ENCODE data around the gene NCS1. TPM values are rescaled to one million over a fixed set of nuclear protein-coding genes. Genes with fewer than 3 reads are reported as not detected.

Gene NCS1
- 1.9 and 2.2 TPM in 2 replicates for total RNA-seq

DNA sequence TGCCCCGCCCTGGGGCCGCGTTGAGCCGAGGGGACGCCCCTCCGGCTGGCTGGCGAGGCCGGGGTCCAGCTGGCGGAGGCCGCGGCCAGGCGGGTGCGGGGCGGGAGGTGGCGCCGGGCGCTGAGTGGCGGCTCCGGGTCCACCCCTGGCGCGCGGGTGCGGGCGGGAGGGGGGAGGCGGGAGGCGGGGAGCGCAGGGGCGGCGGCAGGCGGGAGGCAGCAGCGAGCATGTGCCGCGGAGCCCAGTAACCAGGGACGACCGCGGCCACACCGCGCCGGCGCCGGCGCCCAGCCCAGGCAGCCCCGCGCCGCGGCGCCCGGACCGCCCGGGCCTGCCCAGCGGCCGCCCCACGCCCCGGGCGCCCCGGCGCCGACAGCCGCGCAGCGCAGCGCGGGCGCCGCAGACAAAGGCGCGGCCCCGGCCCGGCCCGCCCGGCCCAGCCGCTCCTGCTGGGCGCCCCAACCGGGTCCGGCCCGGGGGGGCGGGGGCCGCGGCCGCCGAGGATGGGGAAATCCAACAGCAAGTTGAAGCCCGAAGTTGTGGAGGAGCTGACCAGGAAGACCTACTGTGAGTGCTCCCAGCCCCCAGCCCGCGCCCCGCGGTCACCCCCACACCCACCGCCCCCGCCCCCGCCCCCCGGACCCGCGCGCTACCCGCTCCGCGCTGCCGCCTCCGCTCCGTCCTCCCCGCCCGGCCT is at the start of gene NCS1:
TSS of gene NCS1 (plus strand) at position 244 of the 697 bp plus-strand sequence. CDS start at position 504, 260 bp downstream.
- intact Hi-C loops (cut with micrococcal nuclease): loop anchor here (5.0 kb wide), 1 partner anchor 45 kb away; no protein-coding TSS in a partner anchor

DNA sequence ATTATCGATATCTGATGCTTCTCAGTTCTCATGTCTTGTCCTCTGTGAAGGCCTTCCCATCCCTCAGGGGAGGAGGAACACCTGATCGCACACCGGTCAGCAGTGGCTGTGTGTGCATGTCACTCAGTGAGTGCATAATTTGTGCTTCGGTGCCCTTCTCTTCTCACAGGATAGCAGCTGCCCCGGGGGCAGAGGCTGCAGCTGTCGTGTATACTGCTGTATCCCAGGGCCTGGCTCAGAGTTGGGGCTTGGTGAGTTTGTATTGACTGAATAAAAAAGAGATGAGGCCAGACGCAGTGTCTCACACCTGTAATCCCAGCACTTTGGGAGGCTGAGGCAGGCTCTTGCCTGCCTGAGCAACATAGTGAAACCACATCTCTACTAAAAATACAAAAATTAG is 49.7 kb upstream of the NCS1 start:
- intact Hi-C loops (cut with micrococcal nuclease): no loop called here

DNA sequence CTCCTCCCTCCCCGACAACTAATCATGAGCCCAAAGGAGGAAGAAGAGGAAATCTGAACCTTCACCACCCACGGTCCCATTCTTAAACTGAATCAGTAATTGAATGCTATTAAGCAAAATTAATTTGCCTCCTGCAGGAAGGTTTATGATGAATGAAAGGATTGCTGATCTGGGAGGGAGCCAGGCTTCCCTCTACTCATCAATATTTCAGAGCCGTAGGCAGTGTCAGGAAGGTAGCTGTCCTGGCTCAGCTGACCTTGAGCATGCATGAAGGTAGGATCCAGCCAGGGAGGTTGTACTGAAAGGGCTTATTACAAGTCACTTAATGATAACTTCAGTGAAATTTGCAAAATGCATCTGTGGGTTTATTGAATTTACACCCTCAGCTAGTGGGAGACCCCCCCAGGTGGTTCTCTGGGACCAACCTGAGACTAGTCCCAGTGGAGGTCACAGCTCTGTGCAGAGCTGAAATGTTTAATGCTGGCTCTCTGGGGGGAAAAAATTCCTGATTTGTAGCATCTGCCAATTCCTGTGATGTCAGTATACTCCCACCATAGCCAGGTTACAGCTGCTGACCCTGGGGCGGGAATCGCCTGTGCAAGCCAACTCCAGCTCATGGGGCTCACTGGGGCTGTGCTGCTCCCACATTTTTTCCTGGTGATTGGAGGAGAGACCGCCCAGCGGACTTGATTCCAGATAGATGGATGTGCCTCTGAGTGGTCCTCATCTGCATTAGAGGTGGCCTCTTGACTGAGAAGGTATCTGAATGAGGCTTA is 47.9 kb upstream of the NCS1 start:
- intact Hi-C loops (cut with micrococcal nuclease): no loop called here

DNA sequence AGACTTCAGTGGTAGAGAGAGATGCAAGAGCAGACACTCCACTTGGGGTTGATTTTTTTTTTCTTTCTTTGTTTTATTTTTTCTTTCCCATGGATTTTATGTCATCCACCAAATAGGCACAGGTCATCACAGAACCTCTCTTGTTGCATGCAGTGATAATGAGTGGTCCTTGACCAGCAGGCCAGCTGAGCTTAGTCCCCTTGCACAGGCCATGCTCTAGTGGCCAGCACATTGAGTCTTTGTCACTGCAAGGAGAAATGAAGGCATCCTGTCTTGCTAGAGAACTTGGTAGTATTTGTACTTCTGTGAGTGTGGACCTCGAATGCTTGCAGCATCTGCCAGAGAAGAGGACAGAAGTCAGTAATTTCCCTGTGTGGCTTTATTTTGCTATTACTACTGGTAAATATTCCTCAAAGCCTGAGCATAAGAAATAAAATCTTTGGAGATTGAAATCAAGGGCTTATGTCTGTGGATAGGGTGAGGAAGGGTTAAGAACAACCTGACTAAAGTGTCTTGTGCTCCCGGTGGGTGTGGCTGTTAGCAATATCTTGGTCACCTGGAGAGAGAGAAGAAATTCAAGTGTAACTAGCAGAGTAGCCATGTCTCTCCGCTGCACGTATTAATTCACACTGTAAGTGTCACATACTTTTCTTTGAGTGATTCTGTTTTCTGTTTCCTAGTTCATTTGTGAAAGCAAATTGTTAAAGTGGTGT is 45.3 kb upstream of the NCS1 start:
- intact Hi-C loops (cut with micrococcal nuclease): loop anchor here (5.0 kb wide), 2 partner anchors 45 to 115 kb away; partner anchors contain the start of gene NCS1

DNA sequence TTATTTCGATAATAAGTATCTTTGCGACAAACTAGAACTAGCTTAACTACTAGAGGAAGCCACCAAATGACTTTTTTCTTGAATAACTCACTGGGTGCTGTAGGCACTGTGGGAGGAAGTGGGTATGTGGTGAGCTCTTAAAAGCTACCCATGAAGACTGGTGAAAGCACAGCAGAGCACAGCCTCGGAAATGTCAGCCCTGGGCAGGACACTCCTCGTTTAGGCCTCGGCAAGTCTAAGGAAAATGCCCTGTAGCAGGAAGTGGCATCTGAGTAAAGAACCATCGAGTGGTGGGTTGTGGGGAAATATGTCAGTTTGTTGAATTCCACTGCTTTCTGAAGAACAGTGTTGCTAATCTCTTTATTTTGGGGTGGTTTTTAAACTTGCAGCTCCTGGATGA is 44.0 kb upstream of the NCS1 start:
- intact Hi-C loops (cut with micrococcal nuclease): loop anchor here (1.0 to 5.0 kb wide), 3 partner anchors 44 to 165 kb away; partner anchors contain the start of gene NCS1

DNA sequence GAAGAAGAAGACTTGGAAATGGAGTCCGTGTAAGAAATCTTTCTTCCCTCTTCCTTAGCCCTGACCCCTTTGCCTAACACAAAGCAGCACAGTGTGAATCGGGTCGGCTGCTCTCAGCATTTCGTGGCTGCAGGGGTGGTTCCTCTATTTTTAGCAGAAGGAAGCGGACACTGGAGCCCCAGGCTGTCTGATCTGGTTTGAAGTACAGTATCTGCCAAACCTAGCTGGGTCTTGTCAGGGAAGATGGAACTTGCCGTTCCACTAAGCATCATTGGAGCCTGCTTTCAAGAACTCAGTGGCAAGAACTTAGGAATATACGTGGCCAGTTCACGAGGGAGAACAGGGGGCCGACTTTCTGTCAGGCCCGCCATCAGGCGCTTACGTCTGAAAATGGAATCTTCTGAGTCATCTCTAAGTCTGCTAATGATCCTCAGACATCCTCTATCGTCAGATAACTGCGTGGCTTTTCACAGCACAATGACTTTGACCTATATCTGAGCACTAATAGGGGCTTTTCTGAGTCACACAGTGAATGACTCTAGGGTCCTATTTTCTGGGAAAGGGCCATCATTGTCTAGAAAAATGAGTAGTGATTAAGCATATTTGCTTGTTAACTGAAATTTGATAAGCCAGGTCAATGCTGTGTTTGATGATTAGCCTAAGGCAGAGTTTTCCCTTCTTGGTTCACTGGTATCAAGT is 43.3 kb upstream of the NCS1 start:
- intact Hi-C loops (cut with micrococcal nuclease): loop anchor here (1.0 to 5.0 kb wide), 3 partner anchors 43 to 166 kb away; partner anchors contain the start of gene NCS1

DNA sequence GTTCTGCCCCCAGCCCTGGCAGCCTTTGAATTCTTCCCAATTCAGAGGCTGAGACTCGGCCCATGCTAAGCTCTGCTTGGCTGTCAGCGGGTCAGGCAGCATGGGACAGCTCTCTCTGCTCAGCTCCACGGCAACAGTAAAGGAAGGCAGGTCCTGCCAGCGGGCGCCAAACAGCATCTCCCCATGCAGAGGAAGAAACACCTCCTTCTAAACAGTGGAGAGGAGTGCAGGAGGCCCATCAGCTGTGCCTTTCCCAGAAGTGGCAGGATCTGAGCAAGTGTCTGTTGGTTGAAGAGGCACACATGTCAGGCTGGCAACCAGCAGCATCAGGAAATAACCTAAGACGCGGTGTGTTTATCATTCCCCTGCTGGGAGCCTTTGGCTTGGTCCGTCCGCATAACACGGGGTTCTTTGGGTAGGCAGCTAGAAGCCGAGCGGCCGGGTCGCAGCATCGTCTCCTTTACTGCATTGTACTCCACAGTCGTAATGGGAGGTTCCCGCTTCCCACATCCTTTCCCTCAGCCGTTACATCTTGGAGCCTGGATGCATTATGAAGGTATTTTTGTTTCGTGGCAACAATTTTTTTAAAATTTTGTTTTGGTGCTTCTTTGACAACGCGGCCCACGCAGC is 42.7 kb upstream of the NCS1 start:
- intact Hi-C loops (cut with micrococcal nuclease): loop anchor here (5.0 kb wide), 2 partner anchors 43 to 113 kb away; partner anchors contain the start of gene NCS1

DNA sequence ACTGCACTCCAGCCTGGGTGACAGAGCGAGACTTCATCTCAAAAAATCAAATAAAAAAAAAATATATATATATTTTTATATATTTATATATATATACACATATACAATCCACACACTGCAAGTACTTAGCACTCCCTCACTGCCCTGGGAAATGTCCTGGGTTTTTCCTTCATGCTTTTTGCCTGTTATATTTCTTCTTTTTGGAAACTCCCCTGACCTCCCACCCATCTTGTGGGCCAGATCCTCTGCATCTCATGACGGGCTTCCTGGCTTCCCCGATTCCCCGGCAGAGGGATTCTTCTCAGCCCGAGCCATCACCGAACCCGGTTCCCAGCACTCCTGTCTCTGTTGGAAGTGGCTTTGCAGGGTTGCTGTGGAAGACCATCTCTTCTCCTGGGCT is 39.5 kb upstream of the NCS1 start:
- intact Hi-C loops (cut with micrococcal nuclease): no loop called here

DNA sequence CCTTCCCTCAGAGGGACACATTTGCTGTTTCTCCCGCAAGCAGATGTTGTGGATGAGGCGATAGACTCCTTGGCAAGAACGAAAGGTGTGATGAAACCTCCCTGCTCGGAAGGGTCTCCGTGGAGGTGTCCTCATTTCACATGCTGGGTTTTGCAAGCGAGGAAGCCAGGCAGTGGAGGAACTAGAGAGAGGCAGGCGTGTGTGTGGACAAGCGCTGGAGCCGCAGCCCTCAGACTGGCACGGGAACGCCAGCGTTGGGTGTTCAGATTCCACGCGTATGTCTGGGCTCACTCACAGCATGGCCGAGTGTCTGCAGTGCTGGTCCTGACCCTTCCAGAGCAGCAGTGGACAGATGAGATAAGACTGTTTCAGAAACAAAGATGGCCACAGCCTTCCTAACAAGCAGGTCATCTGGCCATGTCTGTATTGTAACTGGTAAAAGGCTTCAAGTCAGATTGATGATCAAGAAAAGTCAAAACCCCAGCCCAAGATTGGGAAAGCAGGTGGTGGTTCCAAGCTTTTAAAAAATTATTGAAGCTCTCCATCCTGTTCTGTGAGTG is 35.0 kb upstream of the NCS1 start:
- intact Hi-C loops (cut with micrococcal nuclease): no loop called here

DNA sequence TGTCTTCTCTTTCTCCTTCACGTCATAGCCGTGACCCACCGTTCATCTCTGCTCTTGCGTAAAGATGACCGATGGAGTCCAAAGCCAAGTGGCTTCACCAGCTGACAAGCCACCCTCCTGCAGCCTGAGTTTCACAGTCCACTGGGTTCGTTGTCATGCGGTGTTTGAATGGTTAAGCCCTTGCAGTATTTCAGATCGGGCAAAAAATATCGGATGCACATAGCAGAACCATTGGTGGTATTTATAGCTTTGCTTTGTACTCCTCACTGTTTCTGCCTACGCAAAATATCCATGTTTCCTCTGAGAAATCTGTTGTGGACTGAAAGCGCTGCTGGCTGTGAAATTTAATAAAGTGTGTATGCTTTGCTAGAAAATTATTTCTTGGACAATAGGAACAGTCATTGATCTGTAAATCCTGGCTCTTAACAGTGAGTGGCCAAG is 34.5 kb upstream of the NCS1 start:
- intact Hi-C loops (cut with micrococcal nuclease): no loop called here

DNA sequence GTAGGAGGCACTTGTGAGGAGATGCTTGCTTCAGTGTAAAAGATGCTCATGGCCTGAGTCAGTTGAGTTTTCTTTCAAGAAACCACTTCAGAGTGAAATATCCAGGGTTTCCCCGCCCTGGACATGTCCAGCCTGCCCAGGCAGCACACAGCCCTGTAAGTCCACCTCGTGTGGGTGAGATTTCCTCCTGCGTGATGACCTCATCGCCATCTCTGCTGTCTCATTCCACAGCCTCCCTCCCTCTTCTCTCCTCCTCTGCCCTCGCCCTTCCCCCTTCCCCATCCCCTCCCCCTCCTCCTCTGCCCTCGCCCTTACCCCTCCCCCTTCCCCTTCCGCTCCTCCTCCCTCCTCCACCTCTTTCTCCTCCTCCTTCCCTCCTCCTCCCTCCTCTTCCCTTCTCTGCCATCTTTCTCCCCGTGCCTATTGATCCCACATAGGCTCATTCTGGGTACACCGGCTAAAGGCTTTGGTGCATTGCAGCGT is 34.0 kb upstream of the NCS1 start:
- intact Hi-C loops (cut with micrococcal nuclease): no loop called here

DNA sequence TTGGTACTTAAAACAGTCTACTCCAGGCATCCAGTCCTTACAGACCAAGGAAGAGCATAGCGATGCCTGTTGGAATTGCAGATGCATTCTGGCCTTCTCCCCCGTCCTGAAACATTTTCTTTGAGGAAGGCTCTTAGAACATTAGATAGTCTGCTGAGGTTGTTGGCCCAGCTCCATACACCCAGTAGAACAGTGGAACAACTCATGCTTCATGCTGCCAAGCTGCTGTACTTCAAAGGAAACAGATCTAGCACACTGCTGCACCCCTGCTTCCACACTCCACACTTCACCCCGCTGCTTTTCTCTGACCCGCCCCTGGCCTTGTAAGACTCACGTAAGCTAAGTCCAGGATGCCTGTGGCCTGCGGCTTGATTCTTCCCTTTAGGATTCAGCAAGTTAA is 33.4 kb upstream of the NCS1 start:
- intact Hi-C loops (cut with micrococcal nuclease): no loop called here

DNA sequence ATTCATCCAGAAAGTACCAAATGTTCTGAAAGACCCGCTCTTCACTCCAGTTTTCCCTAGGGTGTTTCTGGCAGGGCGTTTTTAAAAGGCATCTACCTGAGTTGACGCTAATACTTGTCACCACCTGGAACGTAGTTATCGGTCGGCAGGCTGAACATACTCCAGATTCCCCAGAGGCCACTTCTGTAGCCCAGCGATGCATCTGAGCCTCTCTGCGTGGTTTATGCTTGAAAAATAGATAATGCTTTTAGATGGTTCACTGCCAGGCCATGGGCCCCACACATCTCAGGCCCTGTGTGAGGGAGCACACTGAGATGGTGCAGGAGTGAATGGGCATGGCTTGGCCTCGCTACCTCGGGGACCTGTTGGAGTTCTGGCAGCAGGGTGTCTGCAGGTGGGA is 33.0 kb upstream of the NCS1 start:
- intact Hi-C loops (cut with micrococcal nuclease): no loop called here

DNA sequence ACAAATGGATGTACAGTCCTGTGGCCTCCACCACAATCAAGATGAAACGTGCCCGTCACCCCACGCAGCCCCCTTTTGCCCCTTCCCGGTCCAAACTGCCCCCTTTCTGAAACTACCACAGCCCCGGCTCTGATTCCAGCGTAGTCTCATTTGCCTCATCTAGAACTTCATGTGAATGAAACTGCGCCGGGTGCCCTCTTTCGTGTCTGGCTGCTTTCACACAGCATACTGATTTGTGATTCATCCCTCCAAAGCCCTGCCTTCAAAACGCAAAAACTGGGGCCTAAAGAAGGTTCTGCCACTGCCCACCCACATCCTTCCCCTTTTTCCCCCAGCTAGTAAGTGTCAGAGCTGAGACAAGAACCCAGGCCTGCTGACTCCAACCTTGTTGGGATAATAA is 31.5 kb upstream of the NCS1 start:
- intact Hi-C loops (cut with micrococcal nuclease): no loop called here

DNA sequence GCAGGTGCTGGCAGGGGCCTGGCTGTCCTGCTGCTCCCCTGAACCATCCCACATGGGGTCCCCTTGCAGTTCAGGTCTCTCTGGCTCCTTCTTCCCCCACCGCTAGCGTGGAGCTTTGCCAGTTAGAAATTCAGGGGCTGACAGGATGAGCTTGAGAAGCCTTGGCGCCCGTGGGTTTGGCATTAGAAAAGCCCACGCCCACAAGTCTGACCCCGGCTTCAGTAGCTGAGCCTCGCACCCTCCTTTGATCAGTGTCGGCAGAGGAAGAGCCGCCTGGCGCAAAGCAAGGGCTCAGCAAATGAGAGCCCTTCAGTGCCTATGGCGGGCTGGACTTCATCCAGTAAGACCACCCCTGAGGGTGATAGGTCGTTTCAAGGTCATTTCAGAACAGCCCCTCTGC is 30.1 kb upstream of the NCS1 start:
- intact Hi-C loops (cut with micrococcal nuclease): no loop called here

DNA sequence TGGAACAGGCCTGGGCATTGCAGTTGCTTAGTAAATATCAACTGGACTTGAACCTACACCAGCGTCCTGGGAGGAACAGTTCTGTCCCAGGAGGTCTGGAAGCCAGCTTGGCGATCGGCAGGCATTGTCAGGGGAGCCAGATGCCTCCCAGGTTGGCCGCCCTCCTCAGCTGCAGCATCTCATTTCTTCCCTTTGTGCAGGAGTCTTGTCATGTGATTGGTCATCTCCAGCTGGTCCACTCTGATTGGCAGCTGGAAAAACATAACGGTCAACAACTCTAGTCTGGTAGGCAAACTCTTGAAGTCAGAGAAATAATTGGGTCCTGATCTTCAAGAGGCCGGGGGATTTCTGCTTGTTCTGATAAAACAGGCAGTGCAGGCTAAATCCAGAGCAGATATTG is 29.6 kb upstream of the NCS1 start:
- intact Hi-C loops (cut with micrococcal nuclease): no loop called here

DNA sequence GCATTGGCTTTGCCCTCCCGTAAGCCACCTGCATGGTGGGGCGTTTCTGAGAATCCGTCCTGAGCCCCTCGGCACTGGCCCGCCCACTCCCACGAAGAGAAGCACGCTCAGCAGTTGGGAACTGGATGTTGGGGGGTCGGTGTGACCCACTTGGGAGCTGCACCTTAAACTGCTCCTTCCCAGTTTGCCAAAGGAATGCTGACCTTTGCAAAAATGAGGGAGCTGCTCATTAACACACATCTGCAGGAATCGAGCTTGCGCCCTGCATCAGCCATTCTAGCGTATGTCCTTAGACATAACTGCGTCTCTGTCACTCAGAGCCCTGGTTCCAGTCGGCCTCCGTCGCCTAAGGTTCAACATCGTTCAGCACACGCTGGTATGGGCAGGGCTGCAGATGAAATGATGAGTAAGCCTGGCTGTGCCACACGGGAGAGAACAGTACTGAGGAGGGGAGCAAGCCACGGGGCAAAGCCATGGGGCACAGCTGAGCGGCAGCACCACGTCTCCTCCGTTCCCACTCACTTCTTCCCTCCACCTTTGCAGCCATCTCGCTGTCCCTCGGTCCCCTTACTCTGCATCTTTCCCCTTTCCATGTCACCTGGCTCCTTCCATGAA is 28.8 kb upstream of the NCS1 start:
- intact Hi-C loops (cut with micrococcal nuclease): no loop called here

DNA sequence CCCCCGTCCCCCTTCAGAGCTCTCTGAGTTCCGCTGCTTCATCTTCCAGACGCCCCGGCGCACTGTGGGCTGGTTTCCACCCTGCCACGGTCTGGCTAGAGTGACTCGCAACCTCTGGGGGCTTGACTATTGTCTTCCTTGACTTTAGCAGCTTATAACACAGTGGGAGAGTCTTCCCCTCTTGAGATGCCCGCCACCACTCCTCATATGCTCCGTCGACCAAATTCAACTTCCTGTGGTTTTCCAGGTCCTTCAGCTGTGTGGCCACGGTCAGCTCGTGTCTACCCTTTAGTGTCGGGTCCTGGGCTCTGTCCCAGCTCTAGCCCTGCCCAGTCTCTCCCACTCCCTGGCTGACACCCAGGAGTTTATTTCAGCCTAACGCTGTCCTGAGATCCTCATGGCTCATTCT is 28.2 kb upstream of the NCS1 start:
- intact Hi-C loops (cut with micrococcal nuclease): no loop called here

DNA sequence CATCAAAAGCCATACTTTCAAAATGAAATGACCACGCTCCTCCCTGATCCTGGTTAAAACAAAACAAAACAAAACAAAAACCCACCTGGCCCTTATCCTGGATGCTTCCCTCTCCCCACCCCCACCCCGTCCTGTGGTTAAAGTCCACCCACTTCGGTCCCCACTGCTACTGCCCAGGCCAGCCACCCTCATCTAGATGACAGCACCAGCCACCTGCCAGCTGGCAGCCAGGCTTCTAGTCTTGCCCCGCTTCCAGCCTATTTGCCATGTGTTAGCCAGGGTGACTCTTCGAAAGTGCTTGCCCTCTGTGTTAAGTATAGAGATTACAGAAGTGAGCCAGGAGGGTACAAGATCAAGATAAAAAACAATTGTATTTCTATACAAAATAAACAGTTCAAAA is 27.5 kb upstream of the NCS1 start:
- intact Hi-C loops (cut with micrococcal nuclease): no loop called here

DNA sequence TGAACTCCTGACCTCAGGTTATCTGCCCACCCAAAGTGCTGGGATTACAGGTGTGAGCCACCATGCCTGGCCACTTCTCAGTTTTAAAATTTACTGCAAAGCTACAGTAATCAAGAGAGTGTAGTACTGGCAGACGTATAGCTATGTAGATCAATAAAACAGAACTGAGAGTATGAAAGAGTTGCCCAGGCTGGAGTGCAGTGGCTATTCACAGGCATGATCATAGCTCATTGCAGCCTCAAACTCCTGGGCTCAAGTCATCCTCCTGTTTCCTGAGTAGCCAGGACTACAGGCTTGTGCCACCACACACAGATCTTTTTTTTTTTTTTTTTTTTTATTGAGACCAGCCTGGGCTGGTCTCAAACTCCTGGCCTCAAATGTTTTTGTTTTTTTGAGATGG is 26.5 kb upstream of the NCS1 start:
- intact Hi-C loops (cut with micrococcal nuclease): no loop called here
